PC-9 (cell line): ENCODE results near the gene NELFA. TPM values are rescaled to one million over a fixed set of nuclear protein-coding genes. Genes with fewer than 3 reads are reported as not detected.

Source experiments
- BruUV-seq: library from RNA; stranded (reverse); fragments of 400-500 nt; replicated peaks from 2 replicates; lab custom pipeline; 2021; lab: Mats Ljungman, UMichigan
- CTCF ChIA-PET: fragments of 300-600 bp; sonication (Branson Sonifier 250); formaldehyde crosslinking; loops from one replicate; lab custom pipeline; 2022; ENCODE audit warnings: antibody characterized with exemption; lab: Charles Lee
- POLR2A ChIA-PET: fragments of 300-600 bp; sonication (Branson Sonifier 250); formaldehyde crosslinking; loops from one replicate; lab custom pipeline; 2022; ENCODE audit warnings: antibody characterized with exemption; ENCODE audit not compliant: unreplicated experiment; lab: Charles Lee
- DNase-seq, 2 experiments: peaks; one replicate each; pipeline versions ENCODE4 v3.0.0 to v3.0.0-alpha.2; 2015 to 2022; ENCODE audit warnings: mixed read lengths in 1 of 2
- H2AFZ ChIP-seq: fragments of 200-600 bp; sonication (generic); 2 replicates; pipeline ENCODE4 v1.8.1; 2017; ENCODE audit warnings: antibody characterized with exemption
- H3F3A ChIP-seq: fragments of 200-600 bp; sonication (generic); 2 replicates; pipeline ENCODE4 v1.8.1; 2017; ENCODE audit warnings: antibody characterized with exemption, mild to moderate bottlenecking, low read depth; ENCODE audit not compliant: insufficient read depth
- H3K27ac ChIP-seq: fragments of 200-600 bp; sonication (generic); 2 replicates; pipeline ENCODE4 v1.6.1; 2016; ENCODE audit warnings: mixed run types
- H3K27me3 ChIP-seq: fragments of 200-600 bp; sonication (generic); 2 replicates; pipeline ENCODE4 v1.6.1; 2016; ENCODE audit warnings: low read depth, mixed run types; ENCODE audit not compliant: insufficient read depth
- H3K36me3 ChIP-seq: fragments of 200-600 bp; sonication (generic); 2 replicates; pipeline ENCODE4 v1.6.1; 2016; ENCODE audit warnings: low read depth, mixed run types
- H3K4me1 ChIP-seq: fragments of 200-600 bp; sonication (generic); replicated peaks from 2 replicates; pipeline ENCODE4 v1.6.1; 2016; ENCODE audit warnings: mixed run types; ENCODE audit not compliant: insufficient read depth
- H3K4me2 ChIP-seq: fragments of 200-600 bp; sonication (generic); 2 replicates; pipeline ENCODE4 v1.6.1; 2017; ENCODE audit warnings: mixed run types
- H3K4me3 ChIP-seq: fragments of 200-600 bp; sonication (generic); 2 replicates; pipeline ENCODE4 v1.6.1; 2016; ENCODE audit warnings: mixed run types
- H3K79me2 ChIP-seq: fragments of 200-600 bp; sonication (generic); 2 replicates; pipeline ENCODE4 v1.6.1; 2017; ENCODE audit warnings: low read depth, mixed run types
- H3K9me2 ChIP-seq: fragments of 200-600 bp; sonication (generic); 2 replicates; pipeline ENCODE4 v1.8.1; 2017; ENCODE audit warnings: mild to moderate bottlenecking; ENCODE audit not compliant: insufficient read depth
- H3K9me3 ChIP-seq: fragments of 200-600 bp; sonication (generic); 2 replicates; pipeline ENCODE4 v1.8.1; 2016; ENCODE audit warnings: low read depth; ENCODE audit not compliant: insufficient read depth
- H4K20me1 ChIP-seq: fragments of 200-600 bp; sonication (generic); 2 replicates; pipeline ENCODE4 v1.8.1; 2017; ENCODE audit not compliant: insufficient read depth
- CTCF ChIP-seq: fragments of 200-600 bp; sonication (generic); conservative IDR thresholded peaks from 2 replicates; pipeline ENCODE4 v1.6.1; 2017; ENCODE audit warnings: mixed run types, antibody characterized with exemption, mild to moderate bottlenecking, moderate library complexity
- EZH2 ChIP-seq: fragments of 200-600 bp; sonication (generic); IDR thresholded peaks from 2 replicates; pipeline ENCODE4 v1.8.0; 2017; ENCODE audit warnings: antibody characterized with exemption, low read depth
- intact Hi-C: fragments of 100-400 bp; cut with micrococcal nuclease; formaldehyde crosslinking; loops from one replicate; pipeline ENCODE4 v1.10.0; 2022; ENCODE audit not compliant: unreplicated experiment
- total RNA-seq: library from RNA; stranded (reverse); gene quantifications from 2 replicates; pipeline ENCODE4 v1.2.3, GENCODE V29; 2021

Gene NELFA
- total RNA-seq, 1 experiment from 2014 or later, result 52.4 TPM

DNA sequence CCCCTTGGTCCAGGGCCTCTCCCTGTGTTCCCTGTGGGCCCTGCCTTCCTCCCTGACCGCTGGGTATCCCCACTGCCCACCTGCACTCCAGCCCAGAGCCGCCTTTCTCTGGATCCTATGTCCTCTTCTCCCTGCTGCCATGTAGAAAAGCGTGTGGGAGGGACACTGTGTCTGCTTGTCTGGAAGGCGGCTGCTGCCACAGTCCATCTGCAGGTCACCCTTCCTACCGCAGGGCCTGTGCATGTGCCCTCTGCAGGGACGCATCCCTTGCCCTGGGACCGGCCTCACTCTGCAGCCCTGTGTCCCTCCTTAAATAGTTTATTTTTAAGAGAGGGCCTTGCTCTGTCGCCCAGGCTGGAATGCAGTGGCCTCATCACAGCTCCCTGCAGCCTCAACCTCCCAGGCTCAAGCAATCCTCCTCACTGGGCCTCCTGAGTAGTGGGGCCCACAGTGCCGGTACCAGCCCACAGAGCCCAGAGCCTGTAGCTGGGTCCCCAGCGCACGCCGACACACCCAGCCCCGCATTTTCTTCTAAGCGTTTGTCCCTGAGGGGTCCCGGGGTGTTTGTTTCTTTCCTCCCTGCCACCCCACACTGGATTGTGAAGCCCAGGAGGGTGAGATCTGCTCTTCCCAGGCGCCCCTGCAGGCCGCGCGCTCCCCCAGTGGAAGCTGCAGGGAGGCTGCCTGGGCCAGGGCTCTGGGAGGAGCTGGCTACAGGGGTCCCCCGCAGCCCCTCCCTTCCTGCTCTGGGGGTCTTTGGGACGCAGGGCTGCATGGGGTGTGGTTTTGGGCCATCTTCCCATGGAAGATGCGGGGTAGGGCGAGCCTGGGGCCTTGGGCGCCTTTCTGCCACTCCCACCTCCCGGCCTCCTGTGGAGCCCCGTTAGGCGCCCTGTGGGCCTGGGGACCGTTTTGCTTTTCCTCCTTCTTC, 37.5 kb upstream of the NELFA start:
- Histone ChIP-seq H3K4me1 (peaks cover 27% of the 10 kb centered on the region), H3K4me3 (no peak overlapping the region), H3K27me3 (no peaks in the 10 kb centered on the region), H4K20me1 (peaks cover 3% of the 10 kb centered on the region; the same call in 1 of the 2 replicates), H3K4me2 (peak overlapping the region; percentile 26; the same call in 1 of the 2 replicates), H3K9me3 (no peaks in the 10 kb centered on the region), H3K9me2 (no peaks in the 10 kb centered on the region), H2AFZ (no peak overlapping the region), H3K36me3 (no peaks in the 10 kb centered on the region), H3F3A (peaks cover 20% of the 10 kb centered on the region; the same call in 1 of the 2 replicates), H3K79me2 (no peaks in the 10 kb centered on the region), H3K27ac (no peak overlapping the region)
- POLR2A ChIA-PET, result no interaction called here
- no peak for DNase-seq
- intact Hi-C loops, result loop anchor here (10.0 kb wide), 1 partner anchor 49 kb away; no protein-coding TSS in a partner anchor
- CTCF ChIA-PET, result interaction anchor here (0.5 kb wide), 1 partner anchor 75 kb away, joined by 8 read pairs; no protein-coding TSS in a partner anchor
- TF ChIP-seq EZH2 (no peak), CTCF (no peak)
- BruUV-seq, result no TSS peak

- peaks cover 30% of the 10 kb centered on the region for H3K4me1 ChIP-seq
- H3K4me3 ChIP-seq, result no peak overlapping the region
- no peaks in the 10 kb centered on the region for H3K27me3 ChIP-seq
- H3K4me2 ChIP-seq, result 0 out of 2 replicates have a peak overlapping the region, but pooled peaks have one; percentile 26
- H3K9me2 ChIP-seq, result no peaks in the 10 kb centered on the region
- POLR2A ChIA-PET, result no interaction called here
- CTCF ChIA-PET, result no interaction called here
- H2AFZ ChIP-seq, result no peak overlapping the region
- H3K79me2 ChIP-seq, result no peaks in the 10 kb centered on the region
- peaks cover 20% of the 10 kb centered on the region; the same call in 1 of the 2 replicates for H3F3A ChIP-seq
- intact Hi-C loops, result loop anchor here (10.0 kb wide), 1 partner anchor 49 kb away; no protein-coding TSS in a partner anchor
- TF ChIP-seq CTCF (no peak), EZH2 (no peak)
- no peaks in the 10 kb centered on the region for H3K36me3 ChIP-seq
- H3K9me3 ChIP-seq, result no peaks in the 10 kb centered on the region
- BruUV-seq, result no TSS peak
- peak in 1 of 2 experiments; percentile 65 for DNase-seq
- peaks cover 3% of the 10 kb centered on the region; the same call in 1 of the 2 replicates for H4K20me1 ChIP-seq
- H3K27ac ChIP-seq, result no peak overlapping the region
These were observed 36.8 kb upstream of the NELFA start for GRCh38 chr4:2045518-2045951.

DNA sequence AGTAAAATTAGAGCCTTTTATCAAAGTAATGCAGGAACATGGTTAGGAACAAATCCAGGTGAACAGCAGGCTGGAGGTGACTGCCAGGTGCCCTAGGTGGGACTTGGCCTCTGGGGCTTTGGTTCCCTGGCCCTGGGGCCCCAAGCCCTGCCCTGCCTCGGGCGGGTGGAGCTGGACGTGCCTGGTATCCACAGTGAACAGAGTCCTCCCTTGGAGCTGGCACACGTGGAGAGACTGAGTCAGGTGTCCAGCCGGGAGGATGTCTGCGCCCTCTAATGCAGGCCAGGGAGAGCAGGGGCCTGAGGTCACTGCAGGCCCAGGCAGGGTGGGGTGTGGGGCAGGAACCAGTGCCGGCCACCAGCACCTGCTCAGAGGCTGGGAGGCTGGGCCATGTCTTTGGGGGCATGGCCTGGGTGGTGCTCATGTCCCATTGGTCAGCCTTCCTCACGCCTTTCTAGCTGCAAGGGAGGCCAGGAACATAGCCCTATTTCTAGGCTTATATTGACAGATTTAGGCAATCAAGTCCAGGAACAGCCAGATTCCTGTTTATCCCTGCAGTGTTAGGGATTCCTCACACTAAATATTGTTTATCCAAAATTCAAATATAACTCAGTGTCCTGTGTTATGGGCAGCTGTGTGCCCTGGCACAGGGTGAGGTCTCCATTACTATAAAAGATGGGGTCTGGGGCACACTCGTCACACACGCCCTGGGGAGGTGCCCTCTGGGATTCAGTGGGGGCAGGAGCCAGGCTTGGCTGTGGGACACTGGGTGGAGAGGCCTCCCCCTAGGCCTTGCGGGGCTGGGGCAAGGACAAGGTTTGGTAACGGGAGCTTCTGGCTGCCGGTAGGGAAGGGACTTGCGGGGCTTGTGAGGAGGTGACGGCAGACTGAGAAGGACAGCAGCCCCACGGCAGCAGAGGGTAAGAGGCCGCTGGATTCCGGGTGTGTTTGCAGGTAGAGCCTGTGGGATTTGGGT, 36.1 kb upstream of the NELFA start:
- Histone ChIP-seq H3K4me3 (no peak overlapping the region), H4K20me1 (peaks cover 3% of the 10 kb centered on the region; the same call in 1 of the 2 replicates), H3K4me1 (peaks cover 30% of the 10 kb centered on the region), H3K27ac (no peak overlapping the region), H3F3A (peaks cover 20% of the 10 kb centered on the region; the same call in 1 of the 2 replicates), H3K9me3 (no peaks in the 10 kb centered on the region), H2AFZ (no peak overlapping the region), H3K36me3 (no peaks in the 10 kb centered on the region), H3K79me2 (no peaks in the 10 kb centered on the region), H3K4me2 (no peak overlapping the region), H3K27me3 (no peaks in the 10 kb centered on the region), H3K9me2 (no peaks in the 10 kb centered on the region)
- TF ChIP-seq EZH2 (no peak), CTCF (no peak)
- ChIA-PET CTCF (no interaction called here), POLR2A (no interaction called here)
- no TSS peak for BruUV-seq
- intact Hi-C loops, result loop anchor here (10.0 kb wide), 1 partner anchor 50 kb away; no protein-coding TSS in a partner anchor
- no peak for DNase-seq
